HG02759 (cell line): ENCODE data around the gene ACVR2A.

Experiments used
- ATAC-seq: cut with Tn5 transposase; IDR thresholded peaks from one replicate; pipeline ENCODE4 v1.9.1; 2021; ENCODE audit warnings: mild to moderate bottlenecking, moderate library complexity; ENCODE audit not compliant: unreplicated experiment

Gene ACVR2A

GRCh38 chr2:147854557-147855134 is 9.8 kb downstream of the ACVR2A start:
- ATAC-seq = no peak

GRCh38 chr2:147855316-147855715 is 10.5 kb downstream of the ACVR2A start:
- ATAC-seq = no peak

GRCh38 chr2:147855977-147856376 is 11.1 kb downstream of the ACVR2A start:
- no peak for ATAC-seq

DNA sequence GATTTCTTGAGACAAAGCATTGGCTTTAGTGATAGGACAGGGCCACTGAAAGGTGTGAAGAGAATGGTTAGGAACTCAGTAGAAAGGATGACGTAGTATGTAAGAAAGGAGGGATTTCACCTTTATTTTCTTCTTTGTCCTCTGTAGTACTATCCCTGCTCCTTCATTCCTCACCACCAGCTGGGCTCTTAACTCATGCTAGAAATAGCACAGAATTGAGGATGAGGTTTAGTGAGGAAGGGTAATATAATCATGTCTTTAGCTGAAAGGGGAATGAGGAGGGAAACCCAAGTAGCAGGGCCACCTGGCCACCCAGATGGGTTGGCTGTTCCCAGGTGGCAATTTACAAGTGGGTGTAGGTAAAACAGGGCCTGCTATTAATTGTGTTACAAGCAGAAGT is 15.2 kb downstream of the ACVR2A start:
- ATAC-seq = no peak

GRCh38 chr2:147862859-147863516 is 18.2 kb downstream of the ACVR2A start:
- ATAC-seq = no peak

GRCh38 chr2:147863835-147864234 is 19.0 kb downstream of the ACVR2A start:
- no peak for ATAC-seq

DNA sequence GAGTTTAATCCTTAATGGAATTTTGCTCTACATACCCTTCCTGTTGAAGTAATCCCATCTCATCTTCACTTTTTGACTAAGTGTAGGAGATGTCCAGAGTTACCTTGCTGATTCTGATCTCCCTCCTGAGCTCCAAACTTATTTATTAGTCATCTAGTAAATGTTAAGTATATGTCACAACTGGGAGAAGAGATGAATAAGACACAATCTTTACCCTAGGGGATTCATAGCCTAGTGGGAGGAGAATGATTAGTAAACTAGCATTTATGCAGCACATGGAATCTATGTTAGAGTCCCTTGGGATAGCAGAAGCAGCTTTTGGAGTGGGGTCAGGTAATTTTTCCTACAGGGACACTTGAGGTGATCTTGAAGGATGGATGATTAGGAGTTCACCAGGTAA is 20.7 kb downstream of the ACVR2A start:
- no peak for ATAC-seq

DNA sequence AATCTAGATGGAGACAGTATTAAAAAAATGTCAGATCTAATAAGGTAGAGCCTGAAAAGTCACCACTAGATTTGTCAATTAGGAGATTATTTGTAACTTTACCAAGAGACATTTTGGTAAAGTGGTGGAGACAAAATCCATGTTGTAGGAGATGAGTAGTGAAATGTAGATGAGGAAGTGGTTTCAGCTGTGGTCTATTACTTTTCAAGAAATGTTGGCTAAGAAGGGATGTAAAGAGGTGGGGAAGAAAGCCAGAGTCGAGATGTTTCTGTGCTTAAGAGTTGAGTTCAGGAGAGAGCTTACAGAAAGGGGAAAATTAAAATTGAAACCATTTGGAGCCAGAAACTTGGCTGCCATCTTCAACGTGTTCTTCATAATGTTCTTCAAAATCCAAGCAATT is 22.2 kb downstream of the ACVR2A start:
- no peak for ATAC-seq

DNA sequence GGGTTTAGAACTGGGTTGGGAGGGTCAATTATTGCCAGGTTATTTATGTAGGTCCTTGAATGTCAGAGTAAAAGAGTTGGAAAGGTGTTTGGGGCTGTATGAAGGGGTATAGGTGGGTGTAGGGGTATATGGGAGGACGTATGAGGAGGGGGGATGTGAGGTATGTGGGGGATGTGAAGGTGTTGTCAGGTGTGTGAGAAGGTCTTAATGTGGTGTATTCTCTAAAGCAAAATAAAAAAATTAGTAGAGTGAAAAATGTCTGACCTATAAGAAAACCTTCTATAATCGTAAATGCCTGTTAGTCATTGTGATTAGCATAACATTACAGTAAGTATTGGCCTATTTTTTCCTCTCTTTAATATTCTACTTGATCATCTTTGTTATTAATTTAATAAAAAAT is 25.1 kb downstream of the ACVR2A start:
- no peak for ATAC-seq

- no peak for ATAC-seq
Observed at GRCh38 chr2:147872967-147873366, 28.1 kb downstream of the ACVR2A start.

- no peak for ATAC-seq
Observed at GRCh38 chr2:147873859-147874483, 29.1 kb downstream of the ACVR2A start.

- no peak for ATAC-seq
Observed at GRCh38 chr2:147879846-147880245, 35.0 kb downstream of the ACVR2A start.

- no peak for ATAC-seq
Observed at GRCh38 chr2:147882631-147883030, 37.8 kb downstream of the ACVR2A start.

DNA sequence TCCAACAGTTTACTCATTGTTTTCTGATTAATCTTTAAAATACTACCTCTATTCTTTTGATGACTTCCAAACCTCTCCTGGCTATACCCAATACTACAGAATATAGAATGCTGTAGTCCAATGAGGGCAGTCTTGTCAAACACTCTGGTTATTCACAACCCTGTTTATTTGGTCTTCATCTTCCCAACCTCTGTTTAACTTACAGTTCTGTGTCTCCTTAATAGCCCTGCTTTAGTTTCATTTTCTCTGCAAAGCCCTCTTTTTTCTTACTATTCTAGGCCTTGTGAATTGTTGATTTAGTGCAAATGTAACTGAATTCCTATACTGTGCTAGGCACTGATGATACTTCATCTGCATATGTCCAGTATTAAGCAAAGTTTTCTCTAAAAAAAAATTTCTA is 40.0 kb downstream of the ACVR2A start:
- ATAC-seq = no peak

DNA sequence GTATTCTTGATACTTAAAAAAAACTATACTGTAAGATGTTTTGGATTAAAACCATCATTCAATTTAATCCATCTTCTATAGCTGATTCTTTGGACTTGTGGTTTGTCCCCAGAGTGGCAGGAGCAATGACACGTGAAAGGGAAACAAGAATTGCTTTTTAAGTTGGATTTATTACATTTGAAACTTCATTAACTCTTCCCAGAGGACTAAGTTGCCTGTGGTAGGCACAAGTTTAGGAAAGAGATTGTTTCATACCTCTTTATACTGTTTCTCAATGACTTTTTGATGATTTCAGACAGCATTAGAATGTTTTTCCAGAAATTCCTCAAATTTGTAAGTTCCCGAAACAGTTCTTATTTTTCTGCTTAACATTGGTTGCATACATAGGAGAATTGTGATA is 41.3 kb downstream of the ACVR2A start:
- ATAC-seq = no peak

- no peak for ATAC-seq
Observed at GRCh38 chr2:147888680-147889079, 43.9 kb downstream of the ACVR2A start.

DNA sequence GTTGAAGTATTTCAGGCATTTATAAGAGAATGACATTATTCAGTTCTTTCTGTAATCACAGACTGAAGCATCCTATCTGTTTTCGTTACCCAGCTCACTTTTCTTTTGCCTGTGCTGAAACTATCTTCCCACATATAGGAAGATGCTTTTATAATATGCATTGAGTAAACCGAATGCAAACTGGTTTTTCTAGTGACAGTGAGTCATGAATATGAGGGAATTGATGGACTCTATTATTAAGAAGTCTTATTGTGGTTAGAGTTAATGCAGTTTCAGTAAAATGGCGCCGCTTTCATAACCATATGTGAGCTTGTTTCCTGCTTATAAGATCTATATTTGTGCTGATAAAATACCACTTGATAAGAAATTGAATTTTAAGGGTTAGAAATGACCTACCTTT is 59.2 kb downstream of the ACVR2A start:
- ATAC-seq = no peak

- no peak for ATAC-seq
Observed at GRCh38 chr2:147909178-147909577, 64.3 kb downstream of the ACVR2A start.

GRCh38 chr2:147910990-147911473 is 66.2 kb downstream of the ACVR2A start:
- peak; percentile 43 for ATAC-seq

GRCh38 chr2:147913701-147914480 is 69.1 kb downstream of the ACVR2A start:
- no peak for ATAC-seq

GRCh38 chr2:147916067-147916466 is 71.2 kb downstream of the ACVR2A start:
- ATAC-seq = no peak

- no peak for ATAC-seq
Observed at GRCh38 chr2:147916723-147917122, 71.9 kb downstream of the ACVR2A start.
